OCI-LY7 (cell line): ENCODE data around the gene PLTP. TPM values are rescaled to one million over a fixed set of nuclear protein-coding genes. Genes with fewer than 3 reads are reported as not detected.

Source experiments
- BruUV-seq: library from RNA; stranded (reverse); fragments of 400-500 nt; replicated peaks from 2 replicates; lab custom pipeline; 2021; lab: Mats Ljungman, UMichigan
- CTCF ChIA-PET: fragments of 300-600 bp; sonication (Branson Sonifier 250); formaldehyde crosslinking; loops from one replicate; lab custom pipeline; 2022; ENCODE audit warnings: antibody characterized with exemption; ENCODE audit not compliant: unreplicated experiment; lab: Charles Lee
- POLR2A ChIA-PET: fragments of 300-600 bp; sonication (Branson Sonifier 250); formaldehyde crosslinking; loops from one replicate; lab custom pipeline; 2022; ENCODE audit warnings: antibody characterized with exemption; lab: Charles Lee
- DNase-seq: peaks from one replicate; pipeline ENCODE4 v3.0.0-alpha.2; 2015; ENCODE audit warnings: low spot score
- H2AFZ ChIP-seq: fragments of 200-600 bp; sonication (generic), shearing (Covaris generic); 2 replicates; pipeline ENCODE4 v1.6.1; 2014; ENCODE audit warnings: mild to moderate bottlenecking, antibody characterized with exemption, low read length, moderate library complexity
- H3K27ac ChIP-seq: fragments of 200-600 bp; sonication (generic); 2 replicates; pipeline ENCODE4 v1.5.1; 2014; ENCODE audit warnings: mixed run types, low read depth, mild to moderate bottlenecking, moderate library complexity, low read length, inconsistent platforms; ENCODE audit not compliant: poor library complexity, severe bottlenecking
- H3K36me3 ChIP-seq: fragments of 200-600 bp; sonication (generic); 2 replicates; pipeline ENCODE4 v1.6.1; 2014; ENCODE audit warnings: mild to moderate bottlenecking, antibody characterized with exemption, low read length, moderate library complexity, mixed read lengths; ENCODE audit not compliant: insufficient read depth
- H3K4me1 ChIP-seq: fragments of 200-600 bp; sonication (generic); 2 replicates; pipeline ENCODE4 v1.5.1; 2014; ENCODE audit warnings: mild to moderate bottlenecking, low read length; ENCODE audit not compliant: insufficient read depth, poor library complexity, severe bottlenecking
- H3K4me2 ChIP-seq: fragments of 200-600 bp; sonication (generic); 2 replicates; pipeline ENCODE4 v1.6.1; 2014; ENCODE audit warnings: mild to moderate bottlenecking, low read length
- H3K4me3 ChIP-seq: fragments of 200-600 bp; sonication (generic); 2 replicates; pipeline ENCODE4 v1.5.1; 2014; ENCODE audit warnings: mild to moderate bottlenecking, low read depth, low read length; ENCODE audit not compliant: poor library complexity, severe bottlenecking
- H3K79me2 ChIP-seq: fragments of 200-600 bp; sonication (generic); 2 replicates; pipeline ENCODE4 v1.6.1; 2016; ENCODE audit warnings: low read depth, mild to moderate bottlenecking, low read length, moderate library complexity, mixed read lengths; ENCODE audit not compliant: insufficient read depth
- H3K9me2 ChIP-seq: fragments of 200-600 bp; sonication (generic); 2 replicates; pipeline ENCODE4 v1.6.1; 2016; ENCODE audit warnings: mild to moderate bottlenecking, low read length, mixed read lengths; ENCODE audit not compliant: insufficient read depth
- H3K9me3 ChIP-seq: fragments of 200-600 bp; sonication (generic); 2 replicates; pipeline ENCODE4 v1.6.1; 2014; ENCODE audit warnings: mild to moderate bottlenecking, mixed run types, low read length, mixed read lengths
- H4K20me1 ChIP-seq: fragments of 200-600 bp; sonication (generic); 2 replicates; pipeline ENCODE4 v1.6.1; 2014; ENCODE audit warnings: mild to moderate bottlenecking, antibody characterized with exemption, low read length, moderate library complexity, mixed read lengths; ENCODE audit not compliant: insufficient read depth
- EZH2phosphoT487 ChIP-seq: fragments of 200-600 bp; sonication (generic); IDR thresholded peaks from 2 replicates; pipeline ENCODE4 v1.6.1; 2018; ENCODE audit warnings: low read depth, borderline replicate concordance, mild to moderate bottlenecking, mixed run types, antibody characterized with exemption, low read length, moderate library complexity, mixed read lengths
- intact Hi-C: fragments of 100-400 bp; cut with micrococcal nuclease; formaldehyde crosslinking; loops from one replicate; pipeline ENCODE4 v1.10.0; 2022; ENCODE audit not compliant: unreplicated experiment
- total RNA-seq, 2 experiments: library from RNA; depleted of rRNA in 1 of 2; stranded (reverse); fragments of >200 nt in 1 of 2; shearing (Covaris generic) in 1 of 2; gene quantifications; 2 replicates each; pipeline ENCODE4 v1.2.3, GENCODE V29; 2014 to 2022
- TF ChIP-seq, protein P1 (sequence below): fragments of 200-600 bp; sonication (generic); conservative IDR thresholded peaks from 2 replicates; pipeline ENCODE4 v1.5.1; 2014; ENCODE audit warnings: mild to moderate bottlenecking, antibody characterized with exemption, low read length, moderate library complexity, mixed read lengths

Gene PLTP
- total RNA-seq, 2 experiments from 2014 or later: 12.7 to 17.1 TPM

DNA sequence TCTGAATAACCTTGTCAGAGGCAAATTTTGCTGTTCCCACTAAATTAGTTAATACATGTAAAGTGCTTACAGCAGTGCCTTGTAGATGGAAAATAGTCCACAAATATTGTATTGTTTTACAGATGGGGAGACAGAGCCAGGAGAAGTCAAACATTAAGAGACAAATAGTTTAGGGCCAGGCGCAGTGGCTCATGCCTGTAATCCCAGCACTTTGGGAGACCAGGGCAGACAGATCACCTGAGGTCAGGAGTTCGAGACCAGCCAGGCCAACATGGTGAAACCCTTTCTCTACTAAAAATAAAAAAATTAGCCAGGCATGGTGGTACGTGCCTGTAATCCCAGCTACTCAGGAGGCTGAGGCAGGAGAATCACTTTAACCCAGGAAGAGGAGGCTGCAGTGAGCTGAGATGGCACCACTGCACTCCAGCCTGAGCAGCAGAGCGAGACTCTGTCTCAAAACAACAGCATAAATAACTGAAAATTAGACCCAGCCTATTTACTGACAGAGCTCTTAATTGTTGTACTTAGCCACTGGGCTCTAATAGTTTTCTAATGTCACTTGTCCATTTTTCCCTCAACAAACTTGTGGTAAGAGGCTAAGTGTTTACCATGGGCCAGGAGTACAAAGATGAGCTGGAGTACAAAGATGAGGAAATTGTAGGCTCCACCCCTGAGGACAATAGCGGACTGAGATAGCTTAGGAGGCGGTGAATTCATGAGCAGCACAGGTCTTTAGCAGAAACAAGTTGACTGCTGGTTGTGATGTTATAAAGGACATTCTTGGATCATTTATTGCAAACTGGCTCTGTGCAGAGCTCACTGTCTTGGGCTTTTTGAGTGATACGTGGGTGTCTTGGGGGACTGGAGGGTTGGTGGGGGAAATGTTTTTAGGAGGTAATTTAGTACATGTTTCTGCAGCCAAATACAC lies 48.1 kb downstream of the PLTP start:
- POLR2A ChIA-PET: no interaction called here
- Histone ChIP-seq H4K20me1 (no peaks in the 10 kb centered on the region), H3K9me2 (no peaks in the 10 kb centered on the region), H3K4me3 (no peak overlapping the region), H3K36me3 (no peaks in the 10 kb centered on the region), H3K27ac (no peak overlapping the region), H3K4me2 (no peak overlapping the region), H2AFZ (no peak overlapping the region), H3K9me3 (no peaks in the 10 kb centered on the region), H3K79me2 (peaks cover 2% of the 10 kb centered on the region; the same call in 1 of the 2 replicates), H3K4me1 (peaks cover 2% of the 10 kb centered on the region)
- no peak for TF ChIP-seq EZH2phosphoT487
- TF ChIP-seq, protein P1, sequence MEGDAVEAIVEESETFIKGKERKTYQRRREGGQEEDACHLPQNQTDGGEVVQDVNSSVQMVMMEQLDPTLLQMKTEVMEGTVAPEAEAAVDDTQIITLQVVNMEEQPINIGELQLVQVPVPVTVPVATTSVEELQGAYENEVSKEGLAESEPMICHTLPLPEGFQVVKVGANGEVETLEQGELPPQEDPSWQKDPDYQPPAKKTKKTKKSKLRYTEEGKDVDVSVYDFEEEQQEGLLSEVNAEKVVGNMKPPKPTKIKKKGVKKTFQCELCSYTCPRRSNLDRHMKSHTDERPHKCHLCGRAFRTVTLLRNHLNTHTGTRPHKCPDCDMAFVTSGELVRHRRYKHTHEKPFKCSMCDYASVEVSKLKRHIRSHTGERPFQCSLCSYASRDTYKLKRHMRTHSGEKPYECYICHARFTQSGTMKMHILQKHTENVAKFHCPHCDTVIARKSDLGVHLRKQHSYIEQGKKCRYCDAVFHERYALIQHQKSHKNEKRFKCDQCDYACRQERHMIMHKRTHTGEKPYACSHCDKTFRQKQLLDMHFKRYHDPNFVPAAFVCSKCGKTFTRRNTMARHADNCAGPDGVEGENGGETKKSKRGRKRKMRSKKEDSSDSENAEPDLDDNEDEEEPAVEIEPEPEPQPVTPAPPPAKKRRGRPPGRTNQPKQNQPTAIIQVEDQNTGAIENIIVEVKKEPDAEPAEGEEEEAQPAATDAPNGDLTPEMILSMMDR: no peak
- intact Hi-C loops: no loop called here
- BruUV-seq: no TSS peak
- no peak for DNase-seq
- CTCF ChIA-PET: no interaction called here

DNA sequence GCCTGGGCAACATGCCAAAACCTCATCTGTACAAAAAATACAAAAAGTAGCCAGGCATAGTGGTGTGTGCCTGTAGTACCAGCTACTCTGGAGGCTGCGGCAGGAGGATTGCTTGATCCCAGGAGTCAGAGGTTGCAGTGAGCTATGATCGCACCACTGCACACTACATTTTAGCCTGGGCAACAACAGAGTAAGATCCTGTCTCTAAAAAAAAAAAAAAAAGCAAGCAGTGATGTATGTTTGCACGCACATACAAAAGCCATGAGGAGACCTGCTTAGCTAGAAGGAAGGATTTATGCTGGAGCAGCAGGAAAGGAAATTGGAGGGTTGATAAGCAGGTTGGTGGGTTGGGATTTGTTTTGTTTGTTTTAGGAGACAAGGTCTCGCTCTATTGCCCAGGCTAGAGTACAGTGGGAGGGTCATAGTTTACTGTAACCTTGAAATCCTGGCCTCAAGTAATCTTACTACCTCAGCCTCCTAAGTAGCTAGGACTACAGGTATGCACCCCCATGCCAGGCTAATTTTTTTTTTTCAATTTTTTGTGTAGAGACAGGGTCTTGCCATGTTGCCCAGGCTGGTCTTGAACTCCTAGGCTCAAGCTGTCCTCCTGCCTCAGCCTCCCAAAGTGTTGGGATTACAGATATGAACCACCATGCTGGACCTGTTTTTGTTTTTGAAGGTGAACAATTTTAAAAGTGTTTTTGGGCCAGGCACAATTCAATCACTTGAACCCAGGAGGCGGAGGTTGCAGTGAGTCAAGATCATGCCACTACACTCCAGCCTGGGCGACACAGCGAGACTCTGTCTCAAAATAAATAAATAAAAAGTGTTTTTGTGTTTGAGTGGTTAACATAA lies 50.5 kb downstream of the PLTP start:
- no peak overlapping the region for H3K4me2 ChIP-seq
- no peak overlapping the region for H3K27ac ChIP-seq
- H2AFZ ChIP-seq: no peak overlapping the region
- no peaks in the 10 kb centered on the region for H3K9me3 ChIP-seq
- CTCF ChIA-PET: interaction anchor here (0.6 kb wide), 1 partner anchor 27 kb away, joined by 3 read pairs; no protein-coding TSS in a partner anchor
- no peak for DNase-seq
- H3K4me3 ChIP-seq: no peak overlapping the region
- no peaks in the 10 kb centered on the region for H4K20me1 ChIP-seq
- BruUV-seq: no TSS peak
- H3K9me2 ChIP-seq: no peaks in the 10 kb centered on the region
- H3K4me1 ChIP-seq: peaks cover 12% of the 10 kb centered on the region
- no peaks in the 10 kb centered on the region for H3K36me3 ChIP-seq
- POLR2A ChIA-PET: interaction anchor here (0.6 kb wide), 1 partner anchor 1355 kb away, joined by 3 read pairs; no protein-coding TSS in a partner anchor
- TF ChIP-seq, protein P1: no peak
- no peak for TF ChIP-seq EZH2phosphoT487
- intact Hi-C loops: no loop called here
- peaks cover 16% of the 10 kb centered on the region; the same call in 1 of the 2 replicates for H3K79me2 ChIP-seq
